NCI-H82 treated with DMSO at 0.1 percent for 48 hours (cell line): ENCODE data around the gene S100A6.
"Not testable (repeated sequence)": the region's sequence is repeated elsewhere in the genome, so short reads cannot be mapped to it uniquely, and the experiment has no call there.

Experiments used
- DNase-seq: peaks from one replicate; lab custom pipeline; 2025; ENCODE audit not compliant: unreplicated experiment; lab: John Stamatoyannopoulos, UW

Gene S100A6

DNA sequence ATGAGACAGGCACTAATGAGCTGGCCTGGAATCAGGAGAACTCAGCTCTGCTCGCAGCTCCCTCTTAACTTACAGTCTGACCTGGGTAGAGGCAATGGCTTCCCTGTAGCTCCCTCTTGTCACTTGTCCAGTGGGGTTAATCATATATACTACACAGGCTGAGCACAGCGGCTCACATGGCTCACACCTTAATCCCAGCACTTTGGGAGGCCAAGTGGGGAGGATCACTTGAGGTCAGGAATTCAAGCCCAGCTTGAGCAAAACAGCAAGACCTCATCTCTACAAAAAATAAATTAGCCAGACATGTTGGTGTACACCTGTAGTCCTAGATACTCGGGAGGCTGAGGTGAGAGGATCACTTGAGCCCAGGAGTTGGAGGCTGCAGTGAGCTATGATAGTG lies 4.2 kb downstream of the S100A6 start:
- DNase-seq, result no peak

DNA sequence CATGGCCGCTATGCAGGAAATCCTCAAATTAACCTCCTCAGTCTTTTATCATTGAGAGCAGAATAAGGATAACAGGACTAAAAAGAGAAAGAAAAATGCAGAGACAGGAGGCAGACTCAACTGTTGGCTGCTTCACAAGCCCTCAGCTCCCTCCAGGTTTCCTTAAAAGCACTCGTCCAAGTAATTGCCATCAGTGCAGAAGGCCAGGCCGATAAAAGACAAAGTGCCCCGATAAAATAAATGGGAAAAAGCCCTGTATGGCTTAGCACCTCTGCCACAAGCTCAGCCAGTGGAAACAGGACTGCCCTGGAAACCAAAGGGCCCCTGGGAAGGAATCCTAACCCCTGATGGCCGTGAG lies 8.1 kb downstream of the S100A6 start:
- no peak for DNase-seq

GRCh38 chr1:153527023-153527682 lies 8.6 kb downstream of the S100A6 start:
- DNase-seq, result no peak

DNA sequence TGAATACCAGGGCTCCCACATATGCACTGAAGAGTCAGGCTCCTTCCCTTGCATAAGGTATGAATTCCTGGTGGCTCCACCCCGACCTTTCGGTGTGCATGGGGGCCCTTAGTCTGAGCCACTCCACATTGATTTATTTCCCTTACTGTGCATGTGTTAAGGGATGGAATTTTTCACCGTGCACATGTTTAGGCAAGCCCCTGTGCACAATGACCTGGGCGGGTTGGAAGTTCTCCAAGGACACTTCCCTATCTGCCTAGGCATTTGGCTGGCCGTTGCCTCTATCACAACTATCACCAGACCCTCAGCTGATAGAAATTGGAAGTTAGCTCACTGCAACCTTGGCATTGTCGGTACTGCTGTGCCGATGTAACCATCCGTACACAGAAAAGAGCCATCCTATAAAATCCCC lies 9.7 kb downstream of the S100A6 start:
- DNase-seq, result no peak

GRCh38 chr1:153525088-153525728 lies 10.6 kb downstream of the S100A6 start:
- DNase-seq, result peak; percentile 87

GRCh38 chr1:153522353-153523048 lies 13.3 kb downstream of the S100A6 start:
- DNase-seq, result not testable (repeated sequence)

GRCh38 chr1:153521808-153522207 lies 14.0 kb downstream of the S100A6 start:
- not testable (repeated sequence) for DNase-seq

DNA sequence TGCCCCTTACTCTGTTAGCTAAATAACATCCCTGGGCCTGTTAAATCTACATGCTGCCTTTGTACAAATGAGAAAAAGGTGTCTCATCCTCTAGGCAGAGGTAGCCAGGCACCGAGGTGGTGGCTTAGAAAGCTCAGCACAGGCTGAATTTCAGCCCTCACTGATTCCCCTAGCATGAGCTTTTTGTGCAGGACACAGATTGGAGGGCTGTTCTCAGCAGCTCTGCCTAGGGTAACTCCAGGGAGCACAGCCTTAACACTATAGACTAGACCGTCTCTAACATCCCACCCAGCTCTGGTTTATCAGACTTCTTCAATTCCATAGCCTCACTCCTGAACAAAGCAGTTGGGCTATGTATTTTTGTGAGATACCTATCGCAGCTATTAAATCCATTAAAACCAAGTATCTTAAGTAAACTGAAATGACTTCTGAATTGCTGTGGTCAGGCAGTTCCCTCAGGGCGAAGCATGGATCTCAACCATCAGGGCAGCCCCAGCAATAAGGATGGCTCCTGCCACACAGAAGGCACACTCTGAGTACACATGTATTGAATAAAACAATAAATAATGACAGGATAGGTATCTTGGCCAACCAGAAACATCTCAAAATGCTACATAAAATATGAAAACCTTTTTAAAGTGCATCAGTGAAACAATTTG lies 14.8 kb downstream of the S100A6 start:
- no peak for DNase-seq

GRCh38 chr1:153520137-153520691 lies 15.6 kb downstream of the S100A6 start:
- DNase-seq, result not testable (repeated sequence)

GRCh38 chr1:153519242-153519641 lies 16.5 kb downstream of the S100A6 start:
- DNase-seq, result no peak

- no peak for DNase-seq
Measured at GRCh38 chr1:153515504-153516394, 20.0 kb downstream of the S100A6 start.

- no peak for DNase-seq
Measured at GRCh38 chr1:153513666-153514065, 22.1 kb downstream of the S100A6 start.

DNA sequence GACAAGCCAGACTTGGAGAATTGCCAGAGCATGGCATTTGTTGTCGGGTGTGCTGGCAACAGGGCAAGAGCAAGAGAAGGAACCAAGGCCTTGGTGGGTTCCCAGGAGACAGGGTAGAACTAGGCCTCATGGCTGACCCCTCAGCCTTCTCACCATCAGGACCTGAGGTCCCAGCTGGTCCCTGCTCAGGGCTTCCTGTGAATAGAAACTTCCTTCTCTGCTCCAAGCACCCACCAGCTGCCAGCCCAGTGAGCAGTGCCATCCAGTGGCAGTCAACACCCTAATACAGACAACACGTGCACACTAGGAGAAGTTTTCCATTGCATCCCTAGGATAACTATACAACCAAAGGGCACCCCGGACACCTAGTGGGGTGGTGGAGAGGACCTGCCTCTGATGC lies 22.8 kb downstream of the S100A6 start:
- DNase-seq, result no peak

DNA sequence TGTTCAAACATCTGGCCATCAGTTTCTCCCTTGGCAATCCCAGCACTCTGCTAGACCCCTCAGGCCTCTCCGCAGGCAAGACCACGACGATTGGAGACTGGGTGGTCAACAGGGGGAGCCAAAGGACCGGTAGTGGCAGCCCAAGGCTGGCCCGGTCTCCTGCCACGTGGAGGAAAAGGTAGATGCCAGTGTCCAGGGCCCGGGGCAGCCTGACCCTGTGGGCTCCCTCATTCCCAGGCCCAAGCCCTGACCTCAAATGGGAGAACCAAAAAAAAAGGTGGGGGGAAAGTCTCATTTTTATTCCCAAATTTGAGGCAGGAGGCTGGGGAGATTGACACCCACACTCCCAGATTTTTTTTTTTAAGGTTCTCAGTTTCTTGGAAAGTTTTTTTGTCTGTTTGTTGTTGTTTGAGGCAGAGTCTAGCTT lies 24.8 kb downstream of the S100A6 start:
- DNase-seq, result peak; percentile 58

- peak; percentile 20 for DNase-seq
Measured at GRCh38 chr1:153509729-153510354, 25.9 kb downstream of the S100A6 start.

- DNase-seq, result no peak
Measured at GRCh38 chr1:153509036-153509435, 26.8 kb downstream of the S100A6 start.

DNA sequence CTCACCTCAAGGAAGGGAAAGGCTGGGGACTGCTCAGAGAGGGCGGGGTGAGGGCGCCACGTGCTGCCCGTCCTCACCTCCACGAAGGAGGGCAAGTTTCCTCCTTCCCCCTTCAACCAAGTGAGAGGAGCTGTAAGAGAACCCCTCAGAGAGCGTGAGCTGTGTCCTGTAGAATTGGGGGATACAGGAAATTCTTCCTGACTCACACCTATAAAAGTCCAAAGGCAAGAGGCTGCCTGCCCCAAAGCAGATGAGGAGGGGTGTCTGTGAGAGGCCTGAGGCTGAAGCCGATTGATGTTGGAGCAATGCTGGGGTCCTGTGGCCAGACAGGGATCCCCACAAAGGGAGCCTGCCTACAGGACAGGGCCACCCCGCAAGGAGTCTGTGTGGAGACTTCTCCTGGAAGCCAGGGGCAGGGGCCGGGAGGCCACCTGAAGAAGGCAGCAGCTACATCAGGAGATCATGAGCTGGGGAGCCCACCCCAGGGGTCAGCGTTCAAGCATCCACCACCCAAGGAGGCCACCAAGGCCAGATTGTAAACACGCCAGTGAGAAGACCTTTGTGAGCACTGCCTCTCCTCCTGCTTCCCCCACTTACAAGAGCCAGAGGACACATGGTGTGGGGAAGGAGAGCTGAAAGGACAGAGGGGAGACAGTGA lies 27.7 kb downstream of the S100A6 start:
- DNase-seq, result no peak

- no peak for DNase-seq
Measured at GRCh38 chr1:153506831-153507413, 28.9 kb downstream of the S100A6 start.

DNA sequence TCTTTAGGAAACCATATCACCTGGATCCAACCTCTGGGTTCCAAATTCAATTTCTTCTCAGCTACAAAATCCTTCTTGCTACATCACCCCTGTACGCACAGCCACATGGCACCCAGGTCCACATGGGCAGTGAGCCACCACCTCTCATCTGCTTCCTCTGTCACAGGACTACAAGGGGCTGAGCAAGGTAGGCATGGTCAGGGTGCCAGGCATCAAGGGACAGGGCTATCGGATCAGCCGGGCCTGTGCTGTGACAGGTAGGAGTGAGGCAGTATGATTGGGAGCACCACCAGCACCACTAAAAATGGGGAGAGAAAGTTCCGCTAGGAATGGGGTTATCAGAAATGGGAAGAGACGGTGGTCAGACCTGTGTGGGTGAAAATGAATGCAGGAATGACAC lies 29.4 kb downstream of the S100A6 start:
- DNase-seq, result no peak
